WTC11 (cell line): Measurements from ENCODE around the gene NUP85.

Source experiments
- ATF3 ChIP-seq: sonication (generic); formaldehyde crosslinking; conservative IDR thresholded peaks from 2 replicates; pipeline ENCODE4 v1.8.1; 2022; ENCODE audit warnings: mild to moderate bottlenecking, missing genetic modification reagents
- CTCF ChIP-seq: fragments of 200-600 bp; IDR thresholded peaks from 2 replicates; pipeline ENCODE4 v1.8.0; 2022; ENCODE audit warnings: antibody characterized with exemption
- JUN ChIP-seq: sonication (generic); formaldehyde crosslinking; IDR thresholded peaks from 2 replicates; pipeline ENCODE4 v1.8.0; 2023; ENCODE audit warnings: mild to moderate bottlenecking, missing genetic modification reagents
- NFYB ChIP-seq: sonication (generic); formaldehyde crosslinking; conservative IDR thresholded peaks from 2 replicates; pipeline ENCODE4 v1.8.0; 2022; ENCODE audit warnings: low read depth, missing genetic modification reagents
- PRRX2 ChIP-seq: fragments of 250-450 bp; sonication (Bioruptor Pico); IDR thresholded peaks from 2 replicates; pipeline ENCODE4 v1.8.0; 2021; ENCODE audit warnings: mild to moderate bottlenecking
- RELA ChIP-seq: sonication (generic); formaldehyde crosslinking; IDR thresholded peaks from 2 replicates; pipeline ENCODE4 v1.8.1; 2022; ENCODE audit warnings: missing genetic modification reagents, mild to moderate bottlenecking, borderline replicate concordance
- SP1 ChIP-seq: sonication (generic); formaldehyde crosslinking; conservative IDR thresholded peaks from 2 replicates; pipeline ENCODE4 v1.8.1; 2022; ENCODE audit warnings: missing genetic modification reagents

- no peak for TF ChIP-seq PRRX2 (CRISPR knock-in tag)
- TF ChIP-seq CTCF: no peak
- TF ChIP-seq ATF3 (CRISPR knock-in tag): no peak
- no peak for TF ChIP-seq JUN (CRISPR knock-in tag)
- TF ChIP-seq RELA (CRISPR knock-in tag): no peak
- TF ChIP-seq SP1 (CRISPR knock-in tag): no peak
- no peak for TF ChIP-seq NFYB (CRISPR knock-in tag)
Measured at GRCh38 chr17:75262112-75262606, 56.7 kb downstream of the NUP85 start.
